ENCODE measurements around the gene CLIC5. TPM values are rescaled to one million over a fixed set of nuclear protein-coding genes. Genes with fewer than 3 reads are reported as not detected.

CLIC5 gene
- polyA plus RNA-seq, 1 donor from 2014 or later: 0.22 TPM

DNA sequence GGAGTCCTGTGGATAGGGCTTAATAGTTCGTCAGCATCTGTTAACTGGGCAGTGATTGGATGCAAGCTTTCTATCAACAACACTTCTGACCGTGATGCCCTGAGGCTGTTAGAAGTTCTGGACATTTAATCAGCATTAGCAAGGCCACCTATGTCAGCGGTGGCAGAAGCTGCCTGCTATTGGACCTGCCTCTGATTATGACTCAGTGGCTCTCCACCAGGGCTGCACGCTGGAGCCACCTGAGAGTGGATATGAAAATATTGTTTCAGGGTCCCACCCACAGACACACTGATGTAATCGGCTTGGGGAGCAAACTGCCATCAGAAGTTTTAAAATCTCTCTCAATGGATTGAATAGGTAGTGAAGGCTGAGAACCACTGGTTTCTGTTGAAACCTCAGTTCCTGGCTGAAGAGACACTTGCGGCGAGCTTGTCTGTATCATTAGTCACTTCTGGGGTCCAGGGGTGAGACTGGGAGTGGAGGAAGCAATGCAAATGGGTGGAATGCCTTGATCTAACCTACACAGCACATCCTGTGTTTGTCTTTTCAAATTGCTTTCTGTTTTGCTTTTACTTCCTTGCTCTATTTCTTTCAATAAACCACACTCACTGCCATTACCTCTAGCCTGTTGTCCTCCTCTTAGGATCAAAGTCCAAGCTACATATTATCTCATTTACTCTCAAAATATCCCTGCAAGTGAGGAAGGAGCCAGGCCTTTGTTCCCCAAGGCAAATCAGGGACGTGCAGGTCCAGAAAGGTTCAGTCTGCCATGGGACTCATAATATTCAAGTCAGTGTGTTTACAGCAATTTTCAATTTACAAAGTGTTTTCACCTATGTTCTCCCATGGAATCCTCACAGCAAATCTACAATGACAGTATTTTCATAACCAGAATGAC lies 4.2 kb downstream of the CLIC5 start:
- H3K9me2 ChIP-seq (ENCODE audit: insufficient read depth, low read length): no peaks in the 10 kb centered on the region
- TF ChIP-seq SMC3 (conservative IDR thresholded peaks at IDR 0.05; ENCODE audit: poor library complexity) (no peak), RAD21 (conservative IDR thresholded peaks at IDR 0.05) (no peak), MXI1 (conservative IDR thresholded peaks at IDR 0.05; ENCODE audit: poor library complexity, severe bottlenecking) (no peak), EP300 (conservative IDR thresholded peaks at IDR 0.05; ENCODE audit: poor library complexity, severe bottlenecking) (no peak)
- no peaks in the 10 kb centered on the region for H3F3A ChIP-seq (ENCODE audit: insufficient read depth, low read length, poor library complexity, severe bottlenecking)
- no peaks in the 10 kb centered on the region for H4K20me1 ChIP-seq (ENCODE audit: insufficient read depth)
- H3K9me3 ChIP-seq (ENCODE audit: low read length): peaks cover under 1% of the 10 kb centered on the region
- no peak overlapping the region for H2AFZ ChIP-seq (ENCODE audit: low read depth, low read length)
- no peaks in the 10 kb centered on the region for H3K36me3 ChIP-seq (ENCODE audit: insufficient read depth, low read length)
- H3K4me3 ChIP-seq (ENCODE audit: low read length): no peak overlapping the region
- H3K9ac ChIP-seq (ENCODE audit: low read length): no peak overlapping the region
- H3K4me2 ChIP-seq (ENCODE audit: low read length): no peak overlapping the region
- peaks cover 39% of the 10 kb centered on the region for H3K27me3 ChIP-seq (ENCODE audit: insufficient read depth, low read depth, low read length)
- H3K79me2 ChIP-seq (replicated peaks; ENCODE audit: insufficient read depth, low read length): no peaks in the 10 kb centered on the region
- no peak overlapping the region for H3K27ac ChIP-seq (ENCODE audit: low read length)

DNA sequence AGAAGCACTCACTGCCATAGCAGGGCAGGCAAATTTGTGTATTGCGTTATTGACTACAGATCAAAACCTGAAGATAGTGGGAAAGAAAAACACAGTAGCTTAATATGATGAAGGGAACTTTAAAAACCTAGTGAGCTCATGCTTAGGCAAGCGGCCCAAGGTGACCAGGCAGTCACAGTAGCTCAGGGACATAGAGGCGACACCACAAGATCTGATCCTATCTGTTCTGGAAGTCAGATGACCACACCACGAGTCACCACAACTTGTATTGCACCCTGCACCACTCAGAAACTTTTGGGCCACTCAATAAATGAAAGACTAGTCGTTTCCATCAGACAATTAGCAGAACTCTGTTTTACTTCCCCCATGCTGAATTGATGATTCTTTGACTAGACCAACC lies 4.9 kb downstream of the CLIC5 start:
- no peak overlapping the region for H3K4me3 ChIP-seq (ENCODE audit: low read length)
- H3K27ac ChIP-seq (ENCODE audit: low read length): no peak overlapping the region
- H3K36me3 ChIP-seq (ENCODE audit: insufficient read depth, low read length): no peaks in the 10 kb centered on the region
- no peaks in the 10 kb centered on the region for H3K79me2 ChIP-seq (replicated peaks; ENCODE audit: insufficient read depth, low read length)
- H3F3A ChIP-seq (ENCODE audit: insufficient read depth, low read length, poor library complexity, severe bottlenecking): no peaks in the 10 kb centered on the region
- no peak overlapping the region for H3K4me2 ChIP-seq (ENCODE audit: low read length)
- H3K9ac ChIP-seq (ENCODE audit: low read length): no peak overlapping the region
- H2AFZ ChIP-seq (ENCODE audit: low read depth, low read length): no peak overlapping the region
- no peaks in the 10 kb centered on the region for H3K9me3 ChIP-seq (ENCODE audit: low read length)
- no peaks in the 10 kb centered on the region for H3K9me2 ChIP-seq (ENCODE audit: insufficient read depth, low read length)
- TF ChIP-seq TAF1 (IDR thresholded peaks at IDR 0.05; ENCODE audit: low read depth): no peak
- TF ChIP-seq MXI1 (conservative IDR thresholded peaks at IDR 0.05; ENCODE audit: poor library complexity, severe bottlenecking): no peak
- no peak for TF ChIP-seq SMC3 (conservative IDR thresholded peaks at IDR 0.05; ENCODE audit: poor library complexity)
- no peak for TF ChIP-seq RAD21 (conservative IDR thresholded peaks at IDR 0.05)
- TF ChIP-seq POLR2AphosphoS5 (IDR thresholded peaks at IDR 0.05): no peak
- no peak for TF ChIP-seq EP300 (conservative IDR thresholded peaks at IDR 0.05; ENCODE audit: poor library complexity, severe bottlenecking)
- TF ChIP-seq, protein P1, sequence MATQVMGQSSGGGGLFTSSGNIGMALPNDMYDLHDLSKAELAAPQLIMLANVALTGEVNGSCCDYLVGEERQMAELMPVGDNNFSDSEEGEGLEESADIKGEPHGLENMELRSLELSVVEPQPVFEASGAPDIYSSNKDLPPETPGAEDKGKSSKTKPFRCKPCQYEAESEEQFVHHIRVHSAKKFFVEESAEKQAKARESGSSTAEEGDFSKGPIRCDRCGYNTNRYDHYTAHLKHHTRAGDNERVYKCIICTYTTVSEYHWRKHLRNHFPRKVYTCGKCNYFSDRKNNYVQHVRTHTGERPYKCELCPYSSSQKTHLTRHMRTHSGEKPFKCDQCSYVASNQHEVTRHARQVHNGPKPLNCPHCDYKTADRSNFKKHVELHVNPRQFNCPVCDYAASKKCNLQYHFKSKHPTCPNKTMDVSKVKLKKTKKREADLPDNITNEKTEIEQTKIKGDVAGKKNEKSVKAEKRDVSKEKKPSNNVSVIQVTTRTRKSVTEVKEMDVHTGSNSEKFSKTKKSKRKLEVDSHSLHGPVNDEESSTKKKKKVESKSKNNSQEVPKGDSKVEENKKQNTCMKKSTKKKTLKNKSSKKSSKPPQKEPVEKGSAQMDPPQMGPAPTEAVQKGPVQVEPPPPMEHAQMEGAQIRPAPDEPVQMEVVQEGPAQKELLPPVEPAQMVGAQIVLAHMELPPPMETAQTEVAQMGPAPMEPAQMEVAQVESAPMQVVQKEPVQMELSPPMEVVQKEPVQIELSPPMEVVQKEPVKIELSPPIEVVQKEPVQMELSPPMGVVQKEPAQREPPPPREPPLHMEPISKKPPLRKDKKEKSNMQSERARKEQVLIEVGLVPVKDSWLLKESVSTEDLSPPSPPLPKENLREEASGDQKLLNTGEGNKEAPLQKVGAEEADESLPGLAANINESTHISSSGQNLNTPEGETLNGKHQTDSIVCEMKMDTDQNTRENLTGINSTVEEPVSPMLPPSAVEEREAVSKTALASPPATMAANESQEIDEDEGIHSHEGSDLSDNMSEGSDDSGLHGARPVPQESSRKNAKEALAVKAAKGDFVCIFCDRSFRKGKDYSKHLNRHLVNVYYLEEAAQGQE (IDR thresholded peaks at IDR 0.05; ENCODE audit: borderline replicate concordance): no peak
- peaks cover 32% of the 10 kb centered on the region for H3K27me3 ChIP-seq (ENCODE audit: insufficient read depth, low read depth, low read length)
- no peaks in the 10 kb centered on the region for H4K20me1 ChIP-seq (ENCODE audit: insufficient read depth)

DNA sequence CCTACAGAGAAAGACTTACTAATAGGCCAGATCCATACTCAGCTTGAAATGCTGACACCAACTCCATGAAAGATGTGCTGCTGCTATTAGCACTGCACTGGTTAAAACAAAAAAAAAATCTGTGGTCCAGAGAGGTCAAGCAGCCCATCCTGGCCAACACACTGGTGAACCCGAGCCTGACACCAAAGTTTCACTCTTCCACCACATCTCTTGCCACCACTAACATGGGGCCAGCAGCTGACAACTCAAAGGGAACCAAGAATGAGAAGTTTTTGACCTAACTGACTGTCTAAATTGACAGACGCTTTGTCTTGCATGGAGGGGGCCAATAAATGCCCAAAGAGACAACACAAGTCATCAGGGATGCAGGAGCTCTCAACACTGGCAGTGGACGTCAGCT lies 5.4 kb downstream of the CLIC5 start:
- H3K4me3 ChIP-seq (ENCODE audit: low read length): no peak overlapping the region
- no peaks in the 10 kb centered on the region for H3F3A ChIP-seq (ENCODE audit: insufficient read depth, low read length, poor library complexity, severe bottlenecking)
- H3K9ac ChIP-seq (ENCODE audit: low read length): no peak overlapping the region
- H4K20me1 ChIP-seq (ENCODE audit: insufficient read depth): no peaks in the 10 kb centered on the region
- peaks cover 27% of the 10 kb centered on the region for H3K27me3 ChIP-seq (ENCODE audit: insufficient read depth, low read depth, low read length)
- no peaks in the 10 kb centered on the region for H3K9me3 ChIP-seq (ENCODE audit: low read length)
- H3K4me2 ChIP-seq (ENCODE audit: low read length): no peak overlapping the region
- no peak overlapping the region for H2AFZ ChIP-seq (ENCODE audit: low read depth, low read length)
- H3K36me3 ChIP-seq (ENCODE audit: insufficient read depth, low read length): no peaks in the 10 kb centered on the region
- H3K27ac ChIP-seq (ENCODE audit: low read length): no peak overlapping the region
- TF ChIP-seq RAD21 (conservative IDR thresholded peaks at IDR 0.05) (no peak), TAF1 (IDR thresholded peaks at IDR 0.05; ENCODE audit: low read depth) (no peak), EZH2 (IDR thresholded peaks at IDR 0.05; ENCODE audit: borderline replicate concordance, insufficient read depth, low read length, poor library complexity, severe bottlenecking) (no peak), EP300 (conservative IDR thresholded peaks at IDR 0.05; ENCODE audit: poor library complexity, severe bottlenecking) (no peak), POLR2AphosphoS5 (IDR thresholded peaks at IDR 0.05) (no peak), SMC3 (conservative IDR thresholded peaks at IDR 0.05; ENCODE audit: poor library complexity) (no peak), CTCF (IDR thresholded peaks at IDR 0.05; ENCODE audit: poor library complexity, severe bottlenecking) (no peak), MXI1 (conservative IDR thresholded peaks at IDR 0.05; ENCODE audit: poor library complexity, severe bottlenecking) (no peak)
- TF ChIP-seq, protein P1 (IDR thresholded peaks at IDR 0.05; ENCODE audit: borderline replicate concordance): no peak
- H3K9me2 ChIP-seq (ENCODE audit: insufficient read depth, low read length): no peaks in the 10 kb centered on the region
- no peaks in the 10 kb centered on the region for H3K79me2 ChIP-seq (replicated peaks; ENCODE audit: insufficient read depth, low read length)
